ENCODE data around the gene TMEM86A.

- TF ChIP-seq CTCF (IDR thresholded peaks at IDR 0.05) = no peak
- no peak for TF ChIP-seq POLR2A (IDR thresholded peaks at IDR 0.05)
Observed at GRCh38 chr11:18709414-18709813, 10.8 kb downstream of the TMEM86A start.

Measured in lower leg skin (tissue), 3 donors.